ENCODE results near the gene HECTD4. TPM values are rescaled to one million over a fixed set of nuclear protein-coding genes. Genes with fewer than 3 reads are reported as not detected.

The HECTD4 gene
- polyA plus RNA-seq, 5 donors, result 52.1 to 67.3 (median 65.4) TPM

- DNase-seq, result no peak
Observed at GRCh38 chr12:112179916-112180315, 202.3 kb downstream of the HECTD4 start.

- DNase-seq, result no peak
Observed at GRCh38 chr12:112179341-112179740, 202.9 kb downstream of the HECTD4 start.

GRCh38 chr12:112178796-112179195 lies 203.4 kb downstream of the HECTD4 start:
- no peak for DNase-seq

GRCh38 chr12:112176321-112177010 lies 205.8 kb downstream of the HECTD4 start:
- no peak for DNase-seq

- no peak for DNase-seq
Observed at GRCh38 chr12:112175361-112176155, 206.7 kb downstream of the HECTD4 start.

GRCh38 chr12:112172556-112173324 lies 209.5 kb downstream of the HECTD4 start:
- DNase-seq, result no peak

GRCh38 chr12:112170971-112171596 lies 211.1 kb downstream of the HECTD4 start:
- no peak for DNase-seq

GRCh38 chr12:112170376-112170775 lies 211.9 kb downstream of the HECTD4 start:
- DNase-seq, result no peak

GRCh38 chr12:112169966-112170365 lies 212.3 kb downstream of the HECTD4 start:
- DNase-seq, result no peak

- DNase-seq, result no peak
Observed at GRCh38 chr12:112169161-112169872, 212.9 kb downstream of the HECTD4 start.

- DNase-seq, result no peak
Observed at GRCh38 chr12:112168561-112168971, 213.7 kb downstream of the HECTD4 start.

- DNase-seq, result no peak
Observed at GRCh38 chr12:112167718-112168525, 214.3 kb downstream of the HECTD4 start.

- DNase-seq, result no peak
Observed at GRCh38 chr12:112167031-112167461, 215.2 kb downstream of the HECTD4 start.

GRCh38 chr12:112166051-112167015 lies 215.9 kb downstream of the HECTD4 start:
- no peak for DNase-seq

GRCh38 chr12:112165624-112166023 lies 216.6 kb downstream of the HECTD4 start:
- DNase-seq, result no peak

GRCh38 chr12:112164011-112164660 lies 218.1 kb downstream of the HECTD4 start:
- no peak for DNase-seq

GRCh38 chr12:112163471-112163991 lies 218.7 kb downstream of the HECTD4 start:
- DNase-seq, result no peak

- DNase-seq, result no peak
Observed at GRCh38 chr12:112163056-112163455, 219.2 kb downstream of the HECTD4 start.
